HG03460 (cell line): ENCODE measurements around the gene PIR.

Source experiments
- ATAC-seq: cut with Tn5 transposase; IDR thresholded peaks from one replicate; pipeline ENCODE4 v1.9.1; 2021; ENCODE audit not compliant: unreplicated experiment

Gene PIR

DNA sequence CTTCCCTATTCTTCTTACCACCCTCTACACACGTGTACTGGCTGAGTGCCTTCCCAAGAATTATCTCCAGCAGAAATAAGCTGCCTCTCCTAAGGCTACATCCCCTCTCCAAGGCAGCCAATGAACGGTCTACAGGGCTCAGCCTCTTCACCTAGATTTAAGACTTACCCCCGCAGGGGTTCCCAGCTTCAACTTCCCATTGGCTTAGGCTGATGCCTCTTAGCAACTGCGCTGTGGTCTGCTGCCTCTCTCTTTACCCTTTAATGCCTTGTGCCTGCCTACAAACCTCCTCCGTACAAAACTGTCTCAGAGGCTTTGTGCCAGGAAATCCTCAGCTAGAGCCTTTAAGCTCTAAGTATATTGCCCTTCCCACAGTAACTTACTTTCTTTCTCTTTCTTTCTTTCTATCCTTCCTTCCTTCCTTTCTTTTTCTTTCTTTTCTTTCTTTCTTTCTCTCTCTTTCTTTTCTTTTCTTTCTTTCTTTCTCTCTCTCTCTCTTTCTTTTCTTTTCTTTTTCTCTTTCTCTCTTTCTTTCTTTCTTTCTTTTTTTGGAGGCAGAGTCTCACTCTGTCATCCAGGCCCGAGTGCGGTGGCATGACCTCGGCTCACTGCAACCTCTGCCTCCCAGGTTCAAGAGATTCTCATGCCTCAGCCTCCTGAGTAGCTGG, 142.7 kb downstream of the PIR start:
- no peak for ATAC-seq

DNA sequence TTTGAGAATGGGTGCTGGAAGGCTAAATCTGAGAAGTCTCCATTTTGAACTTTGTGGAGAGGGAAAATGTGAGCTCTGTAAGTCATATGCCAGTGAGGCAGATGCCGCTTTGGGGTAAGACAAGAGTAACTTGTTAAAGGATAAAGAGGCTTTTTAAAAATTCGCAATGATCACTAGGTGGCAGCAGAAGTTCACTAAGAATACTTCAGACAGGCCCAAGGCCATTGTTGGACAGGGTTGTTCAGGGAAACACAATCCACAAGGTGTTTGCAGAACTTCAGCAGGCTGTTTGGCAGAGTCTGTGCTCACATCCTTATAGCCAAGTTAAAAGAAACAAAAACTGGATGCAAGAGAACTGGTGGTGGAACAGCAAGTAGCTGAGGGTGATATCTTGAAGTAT, 144.1 kb downstream of the PIR start:
- no peak for ATAC-seq

DNA sequence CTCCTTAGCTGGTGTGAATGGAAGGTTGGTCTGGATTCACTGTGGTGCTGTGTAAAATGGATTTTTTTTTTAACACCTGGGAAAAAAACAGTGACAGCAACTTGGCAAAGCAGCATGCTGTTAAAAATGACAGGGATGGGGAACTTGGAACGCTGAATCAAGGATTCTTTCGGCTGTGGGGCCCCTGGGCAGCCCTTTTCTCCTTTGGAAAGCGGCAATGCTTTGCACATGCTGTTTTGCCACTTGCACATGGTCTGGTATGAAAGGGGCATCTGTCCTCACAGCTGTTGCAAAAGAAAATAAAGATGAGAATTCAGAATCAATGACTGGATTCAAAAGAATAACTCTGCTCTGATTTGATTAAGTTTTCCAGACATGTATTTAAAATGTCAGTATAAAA, 147.2 kb downstream of the PIR start:
- ATAC-seq = no peak

DNA sequence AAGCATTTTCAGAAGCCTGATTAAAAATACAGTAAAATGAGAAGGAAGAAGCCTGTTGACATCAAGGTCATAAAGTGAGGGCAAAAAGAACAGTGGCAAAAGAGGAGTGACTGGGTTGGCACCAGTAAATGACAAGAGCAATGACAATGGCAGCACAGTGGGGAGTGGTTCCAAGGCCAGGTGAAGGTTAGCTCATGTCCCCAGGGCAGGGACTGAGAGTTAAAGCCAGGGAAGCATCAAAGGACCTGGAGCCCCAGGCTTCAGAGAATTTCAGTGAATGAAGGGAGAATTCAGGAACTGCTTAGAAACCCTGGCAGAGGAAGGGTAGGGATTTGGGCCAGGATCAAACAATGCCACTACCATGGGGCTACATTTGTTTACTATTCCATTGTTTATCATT, 149.0 kb downstream of the PIR start:
- no peak for ATAC-seq

DNA sequence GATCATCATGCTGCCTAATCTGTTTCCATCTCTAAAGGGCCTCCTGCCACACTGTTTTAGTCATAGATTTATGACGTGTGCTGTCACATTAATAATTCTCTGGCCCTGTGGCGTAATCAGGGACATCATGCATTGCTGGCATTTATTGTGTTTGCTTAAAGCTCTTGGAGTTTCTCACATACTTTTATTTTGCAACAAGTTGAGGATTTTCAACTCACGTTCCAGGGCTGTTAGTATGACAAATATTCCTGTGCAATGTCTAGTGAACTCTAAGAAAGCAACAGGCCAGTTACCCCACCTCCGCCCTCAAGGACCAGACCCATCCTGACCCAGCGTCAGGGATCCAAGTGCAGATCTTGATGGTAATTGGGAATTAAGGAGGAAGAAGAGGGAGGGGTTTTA, 150.1 kb downstream of the PIR start:
- ATAC-seq = no peak

DNA sequence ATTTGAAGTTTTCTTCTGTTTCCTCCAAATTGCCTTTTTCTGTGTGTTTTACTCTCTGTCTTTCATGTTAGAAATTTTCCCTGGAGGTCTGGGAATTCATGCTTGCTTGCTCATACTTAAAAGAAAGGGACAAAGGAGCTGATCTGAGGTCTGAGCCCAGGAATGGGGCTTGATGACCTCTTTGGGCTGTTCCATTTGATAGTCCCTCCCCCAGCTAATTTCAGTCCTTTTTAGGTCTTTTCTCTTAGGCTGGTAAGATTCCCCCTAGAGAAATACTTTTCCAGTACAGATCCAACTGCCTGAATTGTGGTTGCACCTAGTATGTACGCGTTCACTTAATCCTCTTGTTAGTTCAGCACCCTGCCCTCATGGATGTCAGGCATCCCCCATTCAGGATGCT, 152.3 kb downstream of the PIR start:
- no peak for ATAC-seq

DNA sequence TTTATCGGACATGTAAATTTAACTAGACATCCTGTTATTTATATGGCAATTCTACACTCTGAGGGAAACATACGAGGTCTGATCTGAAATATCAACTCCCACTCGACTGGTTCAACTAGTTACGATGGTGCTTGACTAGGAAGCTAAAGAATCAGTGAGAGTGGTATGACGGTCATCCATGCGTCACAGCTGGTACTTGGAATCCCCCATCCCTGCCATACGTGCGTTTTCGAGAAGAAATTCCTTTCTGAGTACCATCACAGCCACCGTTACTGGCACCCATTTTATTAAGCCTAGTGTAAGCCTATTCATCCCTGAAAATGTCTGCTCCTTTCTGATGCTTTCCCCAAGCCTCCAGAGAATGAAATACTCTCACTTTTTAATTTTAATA, 157.1 kb downstream of the PIR start:
- no peak for ATAC-seq

DNA sequence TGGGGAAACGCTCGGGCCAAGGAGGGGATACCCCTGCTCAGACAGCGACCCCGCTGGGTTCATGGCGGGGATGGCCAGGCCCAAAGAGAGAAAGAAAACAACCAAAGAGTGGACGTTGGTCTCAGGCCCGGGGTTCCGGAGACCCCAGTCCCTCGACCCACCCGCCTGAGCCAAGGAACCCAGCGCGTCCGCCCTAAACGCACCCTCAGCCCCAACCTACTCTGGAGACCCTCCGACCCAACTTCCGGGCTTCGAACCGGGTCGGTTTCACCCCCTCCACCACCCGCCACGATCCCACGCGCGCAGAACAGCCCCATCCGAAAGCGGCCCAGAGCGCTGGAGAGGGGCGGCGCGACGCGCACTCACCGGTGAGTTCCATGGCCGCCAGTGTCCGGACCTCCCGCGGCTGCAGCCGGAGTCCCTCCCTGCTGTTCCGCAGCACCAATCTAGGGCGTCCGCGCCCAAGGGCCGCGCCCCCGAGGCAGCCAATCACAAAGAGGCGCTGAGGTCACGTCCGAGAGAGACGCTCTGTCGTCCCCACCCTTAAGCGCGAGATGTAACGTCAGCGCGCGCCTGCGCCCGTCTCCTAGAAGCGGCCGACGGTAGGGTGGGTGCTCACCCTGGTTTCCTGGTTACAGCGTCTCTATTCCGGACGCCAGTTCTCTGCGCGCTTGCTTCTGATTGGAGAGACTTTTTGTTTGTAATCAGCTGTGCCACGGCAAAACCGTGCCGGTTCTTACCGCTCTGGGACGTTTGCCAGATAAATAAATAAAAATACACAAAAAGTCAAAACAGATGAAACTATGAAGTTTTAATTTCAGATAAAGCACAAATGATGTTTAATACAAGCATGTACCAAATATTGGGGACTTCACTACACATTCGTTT, 157.8 kb downstream of the PIR start, which contains the start of gene PIGA:
Gene PIGA, minus strand, starts transcription at position 389 of the 888 bp plus-strand sequence. CDS start 3,593 bp downstream, outside the sequence.
- peak; percentile 98 for ATAC-seq
